ENCODE measurements around the gene TMEM108. TPM values are rescaled to one million over a fixed set of nuclear protein-coding genes. Genes with fewer than 3 reads are reported as not detected.

TMEM108 gene
- total RNA-seq, 4 donors from 2014 or later = 0.54 to 2.9 (median 1.4) TPM

DNA sequence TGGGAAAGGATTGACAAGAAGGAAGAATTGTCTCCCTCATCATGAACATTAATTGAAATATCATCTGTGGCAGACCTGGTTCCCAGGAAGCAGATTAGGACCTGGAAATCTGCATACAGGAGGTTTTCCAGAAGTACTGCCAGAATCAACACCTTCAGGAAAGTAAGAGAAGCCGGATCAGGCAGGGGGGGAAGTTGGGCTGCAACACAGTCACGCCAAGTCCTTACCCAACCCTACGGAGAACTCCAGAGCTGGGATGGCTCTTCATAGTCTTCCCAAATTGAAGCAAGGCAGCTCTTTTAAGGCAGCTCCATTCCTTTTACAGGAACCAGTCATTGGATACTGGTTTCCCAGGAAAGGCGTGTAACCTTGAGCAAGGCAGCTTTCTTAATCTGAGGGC, 326.5 kb downstream of the TMEM108 start:
- H3K4me3 ChIP-seq (ENCODE audit: low read depth, poor library complexity, severe bottlenecking) = no peak overlapping the region
- 81 to 87% methylated on average over 4 of the region's 4 CpGs for WGBS, 2 donors
- no peak for TF ChIP-seq POLR2A (IDR thresholded peaks at IDR 0.05)
- TF ChIP-seq, protein P1, sequence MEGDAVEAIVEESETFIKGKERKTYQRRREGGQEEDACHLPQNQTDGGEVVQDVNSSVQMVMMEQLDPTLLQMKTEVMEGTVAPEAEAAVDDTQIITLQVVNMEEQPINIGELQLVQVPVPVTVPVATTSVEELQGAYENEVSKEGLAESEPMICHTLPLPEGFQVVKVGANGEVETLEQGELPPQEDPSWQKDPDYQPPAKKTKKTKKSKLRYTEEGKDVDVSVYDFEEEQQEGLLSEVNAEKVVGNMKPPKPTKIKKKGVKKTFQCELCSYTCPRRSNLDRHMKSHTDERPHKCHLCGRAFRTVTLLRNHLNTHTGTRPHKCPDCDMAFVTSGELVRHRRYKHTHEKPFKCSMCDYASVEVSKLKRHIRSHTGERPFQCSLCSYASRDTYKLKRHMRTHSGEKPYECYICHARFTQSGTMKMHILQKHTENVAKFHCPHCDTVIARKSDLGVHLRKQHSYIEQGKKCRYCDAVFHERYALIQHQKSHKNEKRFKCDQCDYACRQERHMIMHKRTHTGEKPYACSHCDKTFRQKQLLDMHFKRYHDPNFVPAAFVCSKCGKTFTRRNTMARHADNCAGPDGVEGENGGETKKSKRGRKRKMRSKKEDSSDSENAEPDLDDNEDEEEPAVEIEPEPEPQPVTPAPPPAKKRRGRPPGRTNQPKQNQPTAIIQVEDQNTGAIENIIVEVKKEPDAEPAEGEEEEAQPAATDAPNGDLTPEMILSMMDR (IDR thresholded peaks at IDR 0.05) = no peak
- intact Hi-C loops (cut with DNase I; ENCODE audit: low total_unique reads) = no loop called here
- DNase-seq (ENCODE audit: low spot score in 2 of 2) = no peak

DNA sequence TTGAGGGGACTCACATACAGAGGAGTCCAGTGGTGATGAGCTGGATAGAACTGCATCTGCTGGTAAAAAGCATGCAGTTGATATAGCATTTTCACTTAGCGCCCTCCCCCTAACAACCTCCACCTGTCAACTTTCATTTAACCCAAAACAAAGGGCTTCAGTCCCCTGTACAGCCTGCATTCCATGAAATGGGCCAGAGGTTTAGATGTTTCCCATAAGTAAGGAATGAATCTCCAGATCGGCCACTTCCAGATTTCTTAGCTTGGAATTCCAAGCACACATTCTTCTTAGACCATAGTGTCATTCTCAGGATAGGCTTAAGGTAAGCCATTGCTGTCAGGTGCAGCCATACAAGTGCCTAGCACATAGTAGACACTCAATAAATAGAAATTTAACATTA, 328.7 kb downstream of the TMEM108 start:
- WGBS, 2 donors = 91 to 100% methylated on average over 2 of the region's 2 CpGs

DNA sequence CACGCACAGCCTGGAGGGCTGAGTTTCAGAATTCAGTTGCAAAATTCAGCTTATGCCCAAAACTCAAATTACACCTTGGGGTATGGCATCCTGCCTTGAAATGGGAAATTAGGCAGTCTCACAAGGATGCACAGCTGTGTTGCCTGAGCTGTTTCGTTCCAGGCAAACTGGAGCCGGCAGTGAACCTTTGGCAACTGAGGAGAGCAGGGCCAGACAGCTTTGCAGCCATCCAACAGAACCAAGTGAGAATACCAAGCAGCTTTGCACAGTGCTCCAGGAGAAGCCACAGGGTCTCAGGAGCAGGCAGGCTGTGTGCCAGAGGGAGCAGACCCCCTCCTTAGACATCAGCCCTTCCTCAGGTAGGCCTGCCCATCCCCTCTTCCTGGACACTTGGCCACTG, 329.2 kb downstream of the TMEM108 start:
- no peak overlapping the region for H3K4me3 ChIP-seq (ENCODE audit: low read depth, poor library complexity, severe bottlenecking)
- WGBS, 2 donors = 87 to 89% methylated on average over 3 of the region's 3 CpGs
- TF ChIP-seq, protein P1 (IDR thresholded peaks at IDR 0.05) = no peak
- no peak for TF ChIP-seq POLR2A (IDR thresholded peaks at IDR 0.05)
- intact Hi-C loops (cut with DNase I; ENCODE audit: low total_unique reads) = no loop called here
- no peak for DNase-seq (ENCODE audit: low spot score in 2 of 2)

More for the DNA sequence above, 328.7 kb downstream of the TMEM108 start:
- DNase-seq (ENCODE audit: low spot score in 2 of 2) = no peak
- intact Hi-C loops (cut with DNase I; ENCODE audit: low total_unique reads) = no loop called here
- H3K4me3 ChIP-seq (ENCODE audit: low read depth, poor library complexity, severe bottlenecking) = no peak overlapping the region
- TF ChIP-seq, protein P1 (IDR thresholded peaks at IDR 0.05) = no peak
- no peak for TF ChIP-seq POLR2A (IDR thresholded peaks at IDR 0.05)

DNA sequence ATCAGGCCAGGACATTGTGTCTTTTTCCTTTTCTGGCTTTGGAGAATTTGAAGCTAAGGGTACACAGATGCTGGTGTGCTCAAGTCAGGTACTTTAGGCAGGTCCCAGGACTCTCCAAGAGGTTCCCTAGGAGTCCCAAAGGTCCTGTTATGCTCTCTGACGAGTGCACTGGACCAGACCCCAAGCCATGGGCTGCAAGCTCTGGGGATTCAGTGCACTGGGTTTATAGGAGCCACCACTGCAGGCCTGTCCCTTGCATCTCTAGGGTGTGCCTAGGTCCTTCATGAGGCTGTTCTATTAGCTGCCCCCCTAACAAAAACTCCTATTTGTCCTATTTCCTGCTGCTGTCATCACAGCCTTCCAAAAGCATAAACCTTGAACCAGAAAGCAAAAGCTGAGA, 329.8 kb downstream of the TMEM108 start:
- DNase-seq (ENCODE audit: low spot score in 2 of 2) = no peak
- H3K4me3 ChIP-seq (ENCODE audit: low read depth, poor library complexity, severe bottlenecking) = no peak overlapping the region
- intact Hi-C loops (cut with DNase I; ENCODE audit: low total_unique reads) = no loop called here
- WGBS, 2 donors = 70 to 83% methylated on average over 1 of the region's 1 CpG
- TF ChIP-seq POLR2A (IDR thresholded peaks at IDR 0.05) = no peak
- TF ChIP-seq, protein P1 (IDR thresholded peaks at IDR 0.05) = no peak

DNA sequence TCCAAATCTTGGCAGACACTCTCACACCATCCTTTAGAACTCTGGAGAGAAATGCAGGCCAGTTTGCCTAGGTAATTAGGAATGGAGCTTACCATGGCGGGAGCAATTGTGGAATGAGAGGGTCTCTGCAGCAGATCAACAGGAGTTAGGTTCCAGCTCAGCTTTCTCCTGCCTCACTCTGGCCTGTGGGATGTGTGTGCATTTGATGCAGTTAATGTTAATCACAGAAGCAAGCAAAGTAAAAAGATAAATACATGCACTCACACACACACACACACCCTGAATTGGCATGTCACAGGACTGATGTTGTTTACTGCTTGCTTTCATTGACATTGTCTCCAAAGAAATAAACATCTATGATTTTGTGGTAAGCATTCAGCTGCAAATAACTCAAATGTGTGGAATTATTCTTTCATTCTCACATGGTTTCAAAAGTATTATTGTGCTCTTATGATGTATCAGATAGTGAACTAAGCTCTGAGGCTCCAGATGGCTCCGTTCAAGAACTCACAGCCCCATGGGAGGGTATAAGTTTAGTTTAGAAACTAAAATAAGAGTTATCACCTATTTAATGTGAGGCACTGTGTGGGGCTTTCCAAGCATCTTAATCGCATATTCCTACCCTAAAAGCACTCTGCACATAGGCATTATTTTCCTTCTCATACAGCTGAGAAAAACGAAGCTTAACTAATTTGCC, 330.3 kb downstream of the TMEM108 start:
- intact Hi-C loops (cut with DNase I; ENCODE audit: low total_unique reads) = no loop called here
- TF ChIP-seq POLR2A (IDR thresholded peaks at IDR 0.05) = no peak
- TF ChIP-seq, protein P1 (IDR thresholded peaks at IDR 0.05) = no peak
- DNase-seq (ENCODE audit: low spot score in 2 of 2) = no peak
- H3K4me3 ChIP-seq (ENCODE audit: low read depth, poor library complexity, severe bottlenecking) = no peak overlapping the region
- 73 to 77% methylated on average over 4 of the region's 4 CpGs for WGBS, 2 donors

DNA sequence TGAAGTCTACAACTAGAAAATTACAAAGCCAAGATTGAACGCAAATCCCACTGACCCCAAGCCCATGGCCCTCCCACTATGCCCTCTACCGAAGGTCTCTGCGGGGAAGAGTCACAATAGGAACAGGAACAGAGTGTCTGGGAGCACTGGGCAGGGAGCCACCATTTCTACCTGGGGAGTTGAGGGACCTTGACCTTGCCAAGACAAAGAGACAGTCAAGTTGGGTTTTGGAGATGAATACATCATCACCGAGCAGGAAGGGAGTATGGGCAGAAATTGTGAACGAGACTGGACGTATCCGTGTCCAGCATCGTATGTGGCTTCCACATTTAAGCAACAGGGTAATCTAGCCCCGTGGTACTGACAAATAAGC, 330.9 kb downstream of the TMEM108 start:
- TF ChIP-seq, protein P1 (IDR thresholded peaks at IDR 0.05) = no peak
- TF ChIP-seq POLR2A (IDR thresholded peaks at IDR 0.05) = no peak
- intact Hi-C loops (cut with DNase I; ENCODE audit: low total_unique reads) = no loop called here
- H3K4me3 ChIP-seq (ENCODE audit: low read depth, poor library complexity, severe bottlenecking) = no peak overlapping the region
- DNase-seq (ENCODE audit: low spot score in 2 of 2) = no peak
- 87% methylated on average over 9 of the region's 9 CpGs for WGBS, 2 donors

Data from lower leg skin (tissue), 4 donors.